Activated B cell treated with CpG ODN at 0.5 μM for 24 hours (primary cell): ENCODE results near the gene RMRP. TPM values are rescaled to one million over a fixed set of nuclear protein-coding genes. Genes with fewer than 3 reads are reported as not detected.
A peak's percentile ranks its signal among the peaks of the same experiment; 100 is the strongest.

Experiments used
- ATAC-seq: fragments of 200-7000 bp; cut with Tn5 transposase; one replicate; pipeline ENCODE4 v1.10.0; 2021; ENCODE audit warnings: low read depth, mild to moderate bottlenecking, moderate library complexity
- CTCF ChIA-PET: fragments of 350-600 bp; sonication (Branson Sonifier 250); formaldehyde crosslinking; loops from one replicate; lab custom pipeline; 2021; ENCODE audit warnings: antibody characterized with exemption; lab: Charles Lee
- POLR2A ChIA-PET: fragments of 350-600 bp; sonication (Branson Sonifier 250); formaldehyde crosslinking; loops from one replicate; lab custom pipeline; 2021; ENCODE audit warnings: antibody characterized with exemption; lab: Charles Lee
- DNase-seq: peaks from one replicate; pipeline ENCODE4 v3.0.0; 2022
- H3K27ac Mint-ChIP-seq: one replicate; pipeline ENCODE4 v1.8.0; 2020; ENCODE audit warnings: mixed read lengths
- H3K27me3 Mint-ChIP-seq: one replicate; pipeline ENCODE4 v1.8.0; 2021; ENCODE audit warnings: mixed read lengths
- H3K36me3 Mint-ChIP-seq: one replicate; pipeline ENCODE4 v1.8.0; 2021; ENCODE audit warnings: low read depth, mixed read lengths
- H3K4me1 Mint-ChIP-seq: one replicate; pipeline ENCODE4 v1.8.0; 2021; ENCODE audit warnings: mixed read lengths
- H3K4me3 Mint-ChIP-seq: one replicate; pipeline ENCODE4 v1.8.0; 2020; ENCODE audit warnings: mild to moderate bottlenecking, mixed read lengths
- H3K9me3 Mint-ChIP-seq: one replicate; pipeline ENCODE4 v1.8.0; 2020; ENCODE audit warnings: mixed read lengths
- CTCF ChIP-seq: fragments of 200-600 bp; IDR thresholded peaks from one replicate; pipeline ENCODE4 v1.8.0; 2022; ENCODE audit warnings: antibody characterized with exemption, mild to moderate bottlenecking
- intact Hi-C: fragments of 100-400 bp; cut with micrococcal nuclease; formaldehyde crosslinking; loops from one replicate; pipeline ENCODE4 v1.15.1; 2024
- total RNA-seq: library from RNA; stranded (reverse); gene quantifications from 2 replicates; pipeline ENCODE4 v1.2.3, GENCODE V29; 2022

The RMRP gene
- total RNA-seq, 1 donor from 2014 or later: 9,516 TPM

GRCh38 chr9:35675732-35676392 is 18.0 kb upstream of the RMRP start:
- CTCF ChIA-PET: interaction anchor here (0.7 to 1.3 kb wide), 2 partner anchors 72 to 81 kb away, joined by 3 to 4 read pairs; no protein-coding TSS in a partner anchor

GRCh38 chr9:35675204-35675603 is 17.4 kb upstream of the RMRP start:
- H3K27ac Mint-ChIP-seq: no peak overlapping the region
- intact Hi-C loops: no loop called here
- ATAC-seq: no peak
- peak overlapping the region; percentile 75 for H3K4me3 Mint-ChIP-seq
- peaks cover 25% of the 10 kb centered on the region for H3K4me1 Mint-ChIP-seq
- no peak for DNase-seq
- CTCF ChIA-PET: interaction anchor here (1.3 kb wide), 1 partner anchor 72 kb away, joined by 4 read pairs; no protein-coding TSS in a partner anchor
- no peak for TF ChIP-seq CTCF
- no peaks in the 10 kb centered on the region for H3K36me3 Mint-ChIP-seq
- POLR2A ChIA-PET: interaction anchor here (0.6 to 1.4 kb wide), 5 partner anchors 15 to 76 kb away, joined by 3 to 4 read pairs (median 3); partner anchors contain the start of genes CCDC107, CREB3 and RMRP
- no peaks in the 10 kb centered on the region for H3K9me3 Mint-ChIP-seq
- H3K27me3 Mint-ChIP-seq: peaks cover 8% of the 10 kb centered on the region

More at GRCh38 chr9:35675732-35676392, 18.0 kb upstream of the RMRP start:
- no peak for TF ChIP-seq CTCF
- peak; percentile 47 for DNase-seq
- intact Hi-C loops: no loop called here
- Mint-ChIP-seq H3K4me1 (peaks cover 31% of the 10 kb centered on the region), H3K27ac (no peak overlapping the region), H3K4me3 (peak overlapping the region; percentile 75), H3K36me3 (no peaks in the 10 kb centered on the region), H3K27me3 (peaks cover 8% of the 10 kb centered on the region), H3K9me3 (no peaks in the 10 kb centered on the region)
- ATAC-seq: peak; percentile 74
- POLR2A ChIA-PET: interaction anchor here (0.6 to 1.4 kb wide), 6 partner anchors 11 to 57 kb away, joined by 3 to 4 read pairs (median 3); partner anchors contain the start of genes ARHGEF39, CCDC107, CREB3 and RMRP

- Mint-ChIP-seq H3K27ac (no peak overlapping the region), H3K4me1 (peaks cover 15% of the 10 kb centered on the region), H3K27me3 (peaks cover 8% of the 10 kb centered on the region), H3K9me3 (no peaks in the 10 kb centered on the region), H3K36me3 (no peaks in the 10 kb centered on the region), H3K4me3 (no peak overlapping the region)
- POLR2A ChIA-PET: no interaction called here
- no peak for ATAC-seq
- DNase-seq: no peak
- CTCF ChIA-PET: no interaction called here
- intact Hi-C loops: no loop called here
- no peak for TF ChIP-seq CTCF
Observed at GRCh38 chr9:35674025-35674361, 16.2 kb upstream of the RMRP start.

- Mint-ChIP-seq H3K9me3 (no peaks in the 10 kb centered on the region), H3K4me3 (peak within 1 kb of the TSS; percentile 55), H3K27me3 (peaks cover 8% of the 10 kb centered on the region), H3K27ac (no peak within 1 kb of the TSS), H3K36me3 (no peaks in the 10 kb centered on the region), H3K4me1 (peaks cover 15% of the 10 kb centered on the region)
- ChIA-PET CTCF (interaction anchor here (0.9 kb wide), 1 partner anchor 24 kb away, joined by 3 read pairs; no protein-coding TSS in a partner anchor), POLR2A (no interaction called here)
- intact Hi-C loops: no loop called here
- DNase-seq (no peak), ATAC-seq (no peak)
- TF ChIP-seq CTCF: no peak
Observed at GRCh38 chr9:35673132-35674024, 15.6 kb upstream of the RMRP start, which contains the start of gene CA9. CA9 (plus strand) TSS chr9:35673928; CDS start chr9:35673960, 32 bp downstream.
